H1 (cell line): ENCODE measurements around the gene MRPL39. TPM values are rescaled to one million over a fixed set of nuclear protein-coding genes. Genes with fewer than 3 reads are reported as not detected.

Experiments used
- BRCA1 ChIP-seq: IDR thresholded peaks from 2 replicates; pipeline ENCODE4 v1.6.1; 2012; ENCODE audit warnings: low read depth, low read length, improper control_type of control experiment
- CHD7 ChIP-seq: fragments of 300-600 bp; sonication (generic); IDR thresholded peaks from 2 replicates; pipeline ENCODE4 v1.7.1; 2012; ENCODE audit warnings: low read length, moderate library complexity, mild to moderate bottlenecking, inconsistent platforms; ENCODE audit not compliant: insufficient replicate concordance
- CTCF ChIP-seq, 3 experiments: IDR thresholded peaks; 1 replicate in 2 of 3; 2 replicates in 1 of 3; pipeline versions ENCODE4 v1.5.1 to v1.6.1; 2011; ENCODE audit warnings: low read length in 3 of 3, mild to moderate bottlenecking in 3 of 3, inconsistent platforms in 2 of 3, low read depth in 1 of 3, moderate library complexity in 1 of 3; ENCODE audit not compliant: insufficient read depth in 1 of 3; ENCODE audit errors: control extremely low read depth in 1 of 3
- RAD21 ChIP-seq, 2 experiments: IDR thresholded peaks in 1 of 2; conservative IDR thresholded peaks in 1 of 2; 2 replicates each; pipeline ENCODE4 v1.6.1; 2011; ENCODE audit warnings: low read depth in 2 of 2, low read length in 2 of 2, improper control_type of control experiment in 1 of 2, inconsistent platforms in 1 of 2, mild to moderate bottlenecking in 1 of 2, moderate library complexity in 1 of 2
- SP4 ChIP-seq: IDR thresholded peaks from 2 replicates; pipeline ENCODE4 v1.6.1; 2012; ENCODE audit warnings: low read length, inconsistent platforms
- TBP ChIP-seq: IDR thresholded peaks from 2 replicates; pipeline ENCODE4 v1.6.1; 2011; ENCODE audit warnings: low read depth, low read length, improper control_type of control experiment
- polyA plus RNA-seq, 7 experiments: library from polyadenylated mRNA; depleted of rRNA in 3 of 7; stranded (reverse) in 5 of 7; unstranded in 2 of 7; fragments of >200 nt in 5 of 7; fragments of 200-250 nt in 2 of 7; gene quantifications; 1 replicate in 5 of 7; 2 replicates in 1 of 7; 4 replicates in 1 of 7; pipeline versions ENCODE4 v1.2.1 to v1.2.3, GENCODE V29; 2011 to 2013; ENCODE audit warnings: missing spikeins in 2 of 7, mixed read lengths in 2 of 7
- total RNA-seq: library from RNA; stranded (reverse); fragmentation: NEBNext Ultra II Directional; extraction: Animal tissue kit (Norgen Biotek cat#: 25700); gene quantifications from 2 replicates; pipeline ENCODE4 v1.2.1, GENCODE V29; 2021

Gene MRPL39
- total and polyA plus RNA-seq, 2 of the 8 experiments (the other 6 are each of a cell fraction or from before 2014, with no cell fraction given): 20.3 to 43.2 TPM

- TF ChIP-seq TBP (peak; percentile 97), CHD7 (no peak), BRCA1 (no peak), RAD21 (IDR thresholded peaks at IDR 0.05 in 1 of 2, conservative IDR thresholded peaks at IDR 0.05 in 1 of 2; ENCODE audit: low read depth in 2 of 2, low read length in 2 of 2) (peak; percentile 56 to 58), SP4 (no peak), CTCF (IDR thresholded peaks at IDR 0.05; ENCODE audit: control extremely low read depth in 1 of 3, insufficient read depth in 1 of 3, low read depth in 1 of 3, low read length in 3 of 3) (peak; percentile 69 to 79 (median 76))
Observed at GRCh38 chr21:25607151-25608043, at the start of gene MRPL39 (continued).
